ENCODE results near the gene KIF19. TPM values are rescaled to one million over a fixed set of nuclear protein-coding genes. Genes with fewer than 3 reads are reported as not detected.

KIF19 gene
- polyA plus RNA-seq, 1 experiment, result not detected

DNA sequence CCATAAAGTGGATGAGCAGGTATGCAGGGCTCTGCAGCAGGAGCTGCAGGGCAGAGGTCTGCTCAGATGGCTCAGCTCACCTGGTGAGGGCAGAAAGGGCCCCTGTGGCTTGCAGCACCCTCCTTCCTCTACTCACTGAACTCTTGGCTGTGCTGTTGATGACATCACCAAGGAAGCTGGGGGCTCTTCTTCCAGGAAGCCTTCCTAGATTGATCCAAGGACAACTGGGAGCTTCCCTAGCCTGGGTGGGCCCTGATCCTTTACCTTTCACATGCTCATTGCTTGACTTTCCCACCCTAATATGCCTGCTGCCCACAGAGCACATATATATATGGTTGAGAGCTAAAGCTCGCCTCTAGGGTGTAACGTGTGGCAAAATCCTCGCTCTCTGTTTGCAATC is 2.5 kb downstream of the KIF19 start:
- CTCF ChIA-PET, result no interaction called here
- no peak for TF ChIP-seq CTCF (IDR thresholded peaks at IDR 0.05; ENCODE audit: insufficient read depth, low read depth, low read length)
- POLR2A ChIA-PET, result no interaction called here

GRCh38 chr17:74329378-74329777 is 3.4 kb downstream of the KIF19 start:
- no peak for DNase-seq (ENCODE audit: low read depth)
- CTCF ChIA-PET, result no interaction called here

More for the DNA sequence above, 2.5 kb downstream of the KIF19 start:
- Histone ChIP-seq H3K4me3 (ENCODE audit: low read depth, low read length) (no peak overlapping the region), H3K27me3 (ENCODE audit: control insufficient read depth, insufficient read depth, low read length) (no peaks in the 10 kb centered on the region), H3K36me3 (ENCODE audit: control insufficient read depth, insufficient read depth, low read length) (no peaks in the 10 kb centered on the region)
- no peak for DNase-seq (ENCODE audit: low read depth)

DNA sequence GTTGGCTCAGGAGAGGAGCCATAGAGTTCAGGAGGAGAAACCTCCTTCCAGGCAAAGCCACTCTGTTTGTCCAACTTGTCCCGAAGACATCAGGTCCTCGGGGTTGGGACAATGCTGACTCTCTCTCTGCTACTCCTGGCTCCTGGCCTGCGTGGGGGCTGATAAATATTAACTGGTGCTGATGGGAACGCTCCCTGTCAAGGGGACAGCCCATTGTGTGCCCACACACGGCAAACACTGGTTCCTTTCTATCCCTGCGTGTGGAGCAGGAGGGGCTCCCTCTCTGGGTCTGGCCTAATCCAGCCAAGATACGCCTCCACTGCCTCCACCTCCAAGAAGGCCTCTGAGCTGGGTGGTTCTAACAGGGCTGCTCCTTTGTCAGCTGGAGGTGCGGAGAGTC is 4.4 kb downstream of the KIF19 start:
- ChIA-PET POLR2A (no interaction called here), CTCF (interaction anchor here (1.1 kb wide), 1 partner anchor 48 kb away, joined by 3 read pairs; no protein-coding TSS in a partner anchor)
- no peak for DNase-seq (ENCODE audit: low read depth)
- no peaks in the 10 kb centered on the region for H3K36me3 ChIP-seq (ENCODE audit: control insufficient read depth, insufficient read depth, low read length)
- no peak overlapping the region for H3K4me3 ChIP-seq (ENCODE audit: low read depth, low read length)
- no peaks in the 10 kb centered on the region for H3K27me3 ChIP-seq (ENCODE audit: control insufficient read depth, insufficient read depth, low read length)
- TF ChIP-seq CTCF (IDR thresholded peaks at IDR 0.05; ENCODE audit: insufficient read depth, low read depth, low read length), result no peak

More at GRCh38 chr17:74329378-74329777, 3.4 kb downstream of the KIF19 start:
- Histone ChIP-seq H3K4me3 (ENCODE audit: low read depth, low read length) (no peak overlapping the region), H3K36me3 (ENCODE audit: control insufficient read depth, insufficient read depth, low read length) (no peaks in the 10 kb centered on the region), H3K27me3 (ENCODE audit: control insufficient read depth, insufficient read depth, low read length) (no peaks in the 10 kb centered on the region)
- POLR2A ChIA-PET, result no interaction called here
- TF ChIP-seq CTCF (IDR thresholded peaks at IDR 0.05; ENCODE audit: insufficient read depth, low read depth, low read length), result no peak

- ChIA-PET POLR2A (no interaction called here), CTCF (interaction anchor here (0.8 kb wide), 1 partner anchor 31 kb away, joined by 3 read pairs; no protein-coding TSS in a partner anchor)
- Histone ChIP-seq H3K4me3 (ENCODE audit: low read depth, low read length) (no peak overlapping the region), H3K27me3 (ENCODE audit: control insufficient read depth, insufficient read depth, low read length) (no peaks in the 10 kb centered on the region), H3K36me3 (ENCODE audit: control insufficient read depth, insufficient read depth, low read length) (no peaks in the 10 kb centered on the region)
- no peak for DNase-seq (ENCODE audit: low read depth)
- no peak for TF ChIP-seq CTCF (IDR thresholded peaks at IDR 0.05; ENCODE audit: insufficient read depth, low read depth, low read length)
These were observed 6.1 kb downstream of the KIF19 start for GRCh38 chr17:74332017-74332650.

GRCh38 chr17:74332763-74333283 is 6.8 kb downstream of the KIF19 start:
- Histone ChIP-seq H3K27me3 (ENCODE audit: control insufficient read depth, insufficient read depth, low read length) (no peaks in the 10 kb centered on the region), H3K4me3 (ENCODE audit: low read depth, low read length) (no peak overlapping the region), H3K36me3 (ENCODE audit: control insufficient read depth, insufficient read depth, low read length) (no peaks in the 10 kb centered on the region)
- no peak for DNase-seq (ENCODE audit: low read depth)
- POLR2A ChIA-PET, result no interaction called here
- TF ChIP-seq CTCF (IDR thresholded peaks at IDR 0.05; ENCODE audit: insufficient read depth, low read depth, low read length), result no peak
- CTCF ChIA-PET, result interaction anchor here (0.8 kb wide), 1 partner anchor 31 kb away, joined by 3 read pairs; no protein-coding TSS in a partner anchor
